Neural progenitor cell (in vitro differentiated cells): ENCODE data around the gene HHATL.

Experiments
- EZH2 ChIP-seq: fragments of 200-600 bp; sonication (generic); IDR thresholded peaks from 2 replicates; pipeline ENCODE4 v1.6.1; 2017; ENCODE audit warnings: antibody characterized with exemption, mild to moderate bottlenecking, moderate library complexity
- EZH2phosphoT487 ChIP-seq: fragments of 200-600 bp; sonication (generic); IDR thresholded peaks from 2 replicates; pipeline ENCODE4 v1.6.1; 2017; ENCODE audit warnings: antibody characterized with exemption
- TF ChIP-seq, protein P1 (sequence below): fragments of 200-600 bp; sonication (generic); IDR thresholded peaks from 2 replicates; pipeline ENCODE4 v1.5.1; 2017; ENCODE audit warnings: antibody characterized with exemption, mild to moderate bottlenecking

DNA sequence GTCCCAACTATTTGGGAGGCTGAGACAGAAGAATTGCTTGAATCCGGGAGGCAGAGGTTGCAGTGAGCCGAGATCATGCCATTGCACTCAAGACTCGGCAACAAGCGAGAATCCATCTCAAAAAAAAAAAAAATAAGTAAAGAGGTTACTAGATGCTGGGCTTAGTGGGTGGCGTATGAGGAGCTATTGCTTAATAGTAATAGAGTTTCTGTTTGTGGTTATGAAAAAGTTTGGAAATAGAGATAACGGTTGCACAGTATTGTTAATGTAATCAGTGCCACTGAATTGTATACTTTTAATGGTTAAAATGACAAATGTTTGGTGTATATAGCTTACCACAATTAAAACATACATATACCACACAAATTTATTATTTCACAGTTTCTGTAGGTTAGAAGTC, 14.7 kb upstream of the HHATL start:
- TF ChIP-seq, protein P1, sequence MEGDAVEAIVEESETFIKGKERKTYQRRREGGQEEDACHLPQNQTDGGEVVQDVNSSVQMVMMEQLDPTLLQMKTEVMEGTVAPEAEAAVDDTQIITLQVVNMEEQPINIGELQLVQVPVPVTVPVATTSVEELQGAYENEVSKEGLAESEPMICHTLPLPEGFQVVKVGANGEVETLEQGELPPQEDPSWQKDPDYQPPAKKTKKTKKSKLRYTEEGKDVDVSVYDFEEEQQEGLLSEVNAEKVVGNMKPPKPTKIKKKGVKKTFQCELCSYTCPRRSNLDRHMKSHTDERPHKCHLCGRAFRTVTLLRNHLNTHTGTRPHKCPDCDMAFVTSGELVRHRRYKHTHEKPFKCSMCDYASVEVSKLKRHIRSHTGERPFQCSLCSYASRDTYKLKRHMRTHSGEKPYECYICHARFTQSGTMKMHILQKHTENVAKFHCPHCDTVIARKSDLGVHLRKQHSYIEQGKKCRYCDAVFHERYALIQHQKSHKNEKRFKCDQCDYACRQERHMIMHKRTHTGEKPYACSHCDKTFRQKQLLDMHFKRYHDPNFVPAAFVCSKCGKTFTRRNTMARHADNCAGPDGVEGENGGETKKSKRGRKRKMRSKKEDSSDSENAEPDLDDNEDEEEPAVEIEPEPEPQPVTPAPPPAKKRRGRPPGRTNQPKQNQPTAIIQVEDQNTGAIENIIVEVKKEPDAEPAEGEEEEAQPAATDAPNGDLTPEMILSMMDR = no peak
- TF ChIP-seq EZH2 = no peak
- no peak for TF ChIP-seq EZH2phosphoT487
